HG03097 (cell line): ENCODE data around the gene MMP24OS.
"Not testable (repeated sequence)": the region's sequence is repeated elsewhere in the genome, so short reads cannot be mapped to it uniquely, and the experiment has no call there.

Experiments used
- ATAC-seq: cut with Tn5 transposase; IDR thresholded peaks from one replicate; pipeline ENCODE4 v1.9.1; 2021; ENCODE audit not compliant: unreplicated experiment, low FRiP score

MMP24OS gene

GRCh38 chr20:35280523-35280922 lies 2.6 kb upstream of the MMP24OS start:
- no peak for ATAC-seq

GRCh38 chr20:35279533-35280174 lies 1.7 kb upstream of the MMP24OS start:
- ATAC-seq: no peak

GRCh38 chr20:35279040-35279439 lies 1.1 kb upstream of the MMP24OS start:
- no peak for ATAC-seq

- ATAC-seq: no peak
Observed at GRCh38 chr20:35277127-35277526, 795 bp downstream of the MMP24OS start.

- ATAC-seq: no peak
Observed at GRCh38 chr20:35276408-35276807, 1.5 kb downstream of the MMP24OS start.

GRCh38 chr20:35275741-35276251 lies 2.1 kb downstream of the MMP24OS start:
- no peak for ATAC-seq

- no peak for ATAC-seq
Observed at GRCh38 chr20:35274172-35275092, 3.5 kb downstream of the MMP24OS start.

- ATAC-seq: no peak
Observed at GRCh38 chr20:35273449-35274171, 4.3 kb downstream of the MMP24OS start.

GRCh38 chr20:35271904-35272303 lies 6.0 kb downstream of the MMP24OS start:
- no peak for ATAC-seq

GRCh38 chr20:35271073-35271882 lies 6.6 kb downstream of the MMP24OS start:
- no peak for ATAC-seq

- no peak for ATAC-seq
Observed at GRCh38 chr20:35270021-35270902, 7.7 kb downstream of the MMP24OS start.

GRCh38 chr20:35269055-35269781 lies 8.7 kb downstream of the MMP24OS start:
- ATAC-seq: no peak

- no peak for ATAC-seq
Observed at GRCh38 chr20:35267092-35267491, 10.8 kb downstream of the MMP24OS start.

GRCh38 chr20:35264755-35265154 lies 13.2 kb downstream of the MMP24OS start:
- ATAC-seq: no peak

- ATAC-seq: no peak
Observed at GRCh38 chr20:35263532-35264341, 14.2 kb downstream of the MMP24OS start.

- ATAC-seq: not testable (repeated sequence)
Observed at GRCh38 chr20:35262731-35263531, 15.0 kb downstream of the MMP24OS start.

- ATAC-seq: not testable (repeated sequence)
Observed at GRCh38 chr20:35262321-35262720, 15.6 kb downstream of the MMP24OS start.
